Activated CD4-positive, CD25-positive, alpha-beta regulatory T cell treated with anti-CD3 and anti-CD28 coated beads, Interleukin-2, amount 50 U/mL, for 24 hours (primary cell): ENCODE data around the gene ZNF771.
A peak's percentile ranks its signal among the peaks of the same experiment; 100 is the strongest.
"Not testable (repeated sequence)": the region's sequence is repeated elsewhere in the genome, so short reads cannot be mapped to it uniquely, and the experiment has no call there.

ENCODE experiments used
- ATAC-seq, 2 donors: fragments of 150-1000 bp; cut with Tn5 transposase; one replicate each; pipeline ENCODE4 v1.10.0; 2021; ENCODE audit warnings: mild to moderate bottlenecking in 1 of 2, moderate library complexity in 1 of 2

The ZNF771 gene

DNA sequence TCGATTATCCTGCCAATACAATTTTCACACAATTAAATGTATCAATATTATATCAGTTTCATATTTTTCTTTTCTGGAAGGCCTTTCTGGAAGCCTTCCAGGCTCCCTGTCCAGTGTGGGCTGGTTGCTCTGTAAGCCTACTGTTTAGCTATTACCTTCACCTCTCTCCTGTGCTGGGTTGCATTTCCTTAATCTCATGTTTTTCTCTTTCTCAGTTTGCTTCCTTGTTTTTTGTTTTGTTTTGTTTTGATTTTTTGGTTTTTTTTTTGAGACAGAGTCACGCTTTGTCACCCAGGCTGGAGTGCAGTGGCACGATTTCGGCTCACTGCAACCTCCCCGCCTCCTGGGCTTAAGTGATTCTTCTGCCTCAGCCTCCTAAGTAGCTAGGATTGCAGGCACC is 31.4 kb downstream of the ZNF771 start:
- no peak for ATAC-seq

DNA sequence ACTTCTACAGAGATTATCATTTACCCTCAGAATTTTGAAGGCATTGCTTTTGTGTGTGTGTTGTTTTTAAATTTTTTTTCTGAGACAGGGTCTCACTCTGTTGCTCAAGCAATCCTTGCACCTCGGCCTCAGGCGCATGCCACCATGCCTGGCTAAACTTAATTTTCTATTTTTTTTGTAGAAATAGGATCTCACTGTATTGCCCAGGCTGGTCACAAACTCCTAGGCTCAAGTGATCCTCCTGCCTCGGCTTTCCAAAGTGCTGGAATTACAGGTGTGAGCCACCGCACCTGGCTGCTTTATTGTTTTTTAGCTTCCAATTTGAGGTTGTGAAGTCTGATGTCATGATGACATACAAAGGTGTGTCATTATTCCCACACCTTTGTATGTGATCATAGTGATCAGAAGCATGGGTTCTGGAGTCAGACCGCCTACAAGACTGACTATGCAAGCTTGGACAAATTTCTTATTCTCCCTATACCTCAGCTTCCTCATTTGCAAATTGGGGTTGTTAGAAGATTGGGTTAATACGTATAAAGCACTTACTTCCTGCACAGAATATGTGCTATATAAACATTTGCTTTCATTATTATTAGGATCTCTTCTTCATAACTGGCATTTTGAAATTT is 32.4 kb downstream of the ZNF771 start:
- ATAC-seq = no peak

- no peak for ATAC-seq
Measured at GRCh38 chr16:30443631-30444030, 36.2 kb downstream of the ZNF771 start.

- ATAC-seq = no peak
Measured at GRCh38 chr16:30444231-30445148, 37.1 kb downstream of the ZNF771 start.

DNA sequence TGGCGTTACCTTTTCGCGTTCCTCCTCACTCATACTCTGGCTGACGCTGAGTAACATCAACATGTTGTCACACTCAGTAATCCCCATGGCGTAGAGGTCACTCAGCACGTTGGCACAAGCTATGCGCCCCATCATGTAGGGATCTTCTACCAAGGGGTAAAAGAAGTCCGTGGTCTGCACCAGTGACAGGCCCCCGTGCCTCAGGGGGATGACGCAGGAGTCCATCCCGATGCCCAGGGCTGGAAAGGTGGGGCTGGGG is 37.7 kb downstream of the ZNF771 start:
- ATAC-seq = peak in 1 of 2 donors; percentile 10

DNA sequence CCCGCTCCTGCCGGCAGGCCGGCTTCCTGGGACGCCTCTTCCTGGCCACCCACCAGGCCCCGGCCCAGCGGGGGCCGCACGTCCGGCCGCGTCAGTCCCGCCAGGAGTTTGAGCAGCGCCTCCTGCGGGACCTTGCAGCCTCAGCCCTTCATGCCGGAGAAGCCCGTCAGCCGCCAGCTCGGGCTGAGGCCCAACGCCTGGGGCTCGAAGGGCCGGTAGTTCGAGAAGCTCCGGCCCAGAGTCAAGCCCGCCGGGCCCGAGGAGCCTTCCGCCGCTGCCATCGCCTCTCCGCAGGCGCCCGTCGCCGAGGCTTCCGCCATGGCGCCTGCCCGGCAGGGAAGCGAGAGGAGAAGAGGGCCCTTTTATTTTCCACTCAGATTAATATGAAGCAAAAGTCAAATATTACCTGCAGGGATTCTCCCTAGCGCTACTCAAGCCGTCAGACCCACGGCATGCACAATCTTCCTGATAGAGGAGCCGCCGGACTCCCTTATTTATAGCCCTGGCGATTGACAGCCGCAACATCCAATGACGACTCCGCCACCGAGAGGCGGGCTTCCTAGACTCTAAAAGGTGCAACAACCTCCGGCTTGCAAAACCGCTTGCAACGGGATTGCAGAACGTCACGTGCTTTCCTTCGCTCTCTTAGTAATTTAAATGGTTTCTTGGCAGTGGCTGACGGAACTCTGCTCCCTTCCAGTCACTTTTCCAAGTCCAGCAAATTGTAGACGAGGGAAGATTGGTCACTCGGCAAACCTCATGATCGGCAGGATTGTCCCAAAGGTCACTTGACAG is 38.2 kb downstream of the ZNF771 start, which contains the start of gene SEPHS2:
Gene SEPHS2 (minus strand): TSS at position 467 of the 795 bp plus-strand sequence. CDS start 147 bp downstream, at position 320.
- peak; percentile 96 to 97 for ATAC-seq

DNA sequence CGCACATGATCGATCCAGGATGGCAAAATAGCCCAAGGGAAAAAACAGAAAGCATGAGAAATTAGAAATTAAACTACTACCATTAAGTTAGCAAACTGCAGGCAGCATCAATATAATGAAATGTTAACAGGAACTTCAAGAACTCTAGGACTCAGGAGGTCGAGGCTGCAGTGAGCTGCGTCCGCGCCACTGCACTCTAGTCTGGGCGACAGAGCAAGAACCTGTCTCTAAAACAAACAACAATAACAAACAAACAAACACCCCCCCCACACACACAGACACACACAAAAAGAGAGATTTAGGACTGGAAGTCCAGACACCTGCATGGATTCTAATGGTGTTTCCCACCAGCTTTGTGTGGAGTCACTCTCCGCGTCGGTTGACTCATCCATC is 38.8 kb downstream of the ZNF771 start:
- ATAC-seq = no peak

DNA sequence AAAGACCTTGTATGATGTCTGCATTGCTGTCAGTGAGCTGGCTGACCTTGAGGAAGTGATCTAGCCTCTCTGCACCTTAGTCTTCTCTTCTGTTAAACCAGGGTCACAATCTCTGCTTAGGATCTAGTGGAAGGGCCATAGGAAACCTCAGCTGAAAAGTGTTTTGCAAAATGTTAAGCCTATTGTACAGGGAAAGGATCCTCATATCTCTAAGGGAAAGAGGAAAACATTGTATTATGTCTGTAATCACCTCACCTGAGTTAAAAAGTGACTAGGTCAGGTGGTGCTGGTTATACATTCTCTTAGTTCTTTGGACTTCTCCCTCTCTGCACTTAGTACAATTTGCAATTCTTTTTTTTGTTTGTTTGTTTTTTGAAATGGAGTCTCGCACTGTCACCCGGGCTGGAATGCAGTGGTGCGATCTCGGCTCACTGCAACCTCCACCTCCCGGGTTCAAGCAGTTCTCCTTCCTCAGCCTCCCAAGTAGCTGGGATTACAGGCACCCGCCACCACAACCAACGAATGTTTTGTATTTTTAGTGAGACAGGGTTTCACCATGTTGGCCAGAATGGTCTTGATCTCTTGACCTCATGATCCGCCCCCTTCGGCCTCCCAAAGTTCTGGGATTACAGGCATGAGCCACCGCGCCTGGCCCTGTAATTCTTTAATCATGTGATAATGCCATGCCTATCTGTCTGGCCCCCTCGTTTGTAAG is 40.3 kb downstream of the ZNF771 start:
- ATAC-seq = no peak

- no peak for ATAC-seq
Measured at GRCh38 chr16:30449116-30449435, 41.7 kb downstream of the ZNF771 start.

DNA sequence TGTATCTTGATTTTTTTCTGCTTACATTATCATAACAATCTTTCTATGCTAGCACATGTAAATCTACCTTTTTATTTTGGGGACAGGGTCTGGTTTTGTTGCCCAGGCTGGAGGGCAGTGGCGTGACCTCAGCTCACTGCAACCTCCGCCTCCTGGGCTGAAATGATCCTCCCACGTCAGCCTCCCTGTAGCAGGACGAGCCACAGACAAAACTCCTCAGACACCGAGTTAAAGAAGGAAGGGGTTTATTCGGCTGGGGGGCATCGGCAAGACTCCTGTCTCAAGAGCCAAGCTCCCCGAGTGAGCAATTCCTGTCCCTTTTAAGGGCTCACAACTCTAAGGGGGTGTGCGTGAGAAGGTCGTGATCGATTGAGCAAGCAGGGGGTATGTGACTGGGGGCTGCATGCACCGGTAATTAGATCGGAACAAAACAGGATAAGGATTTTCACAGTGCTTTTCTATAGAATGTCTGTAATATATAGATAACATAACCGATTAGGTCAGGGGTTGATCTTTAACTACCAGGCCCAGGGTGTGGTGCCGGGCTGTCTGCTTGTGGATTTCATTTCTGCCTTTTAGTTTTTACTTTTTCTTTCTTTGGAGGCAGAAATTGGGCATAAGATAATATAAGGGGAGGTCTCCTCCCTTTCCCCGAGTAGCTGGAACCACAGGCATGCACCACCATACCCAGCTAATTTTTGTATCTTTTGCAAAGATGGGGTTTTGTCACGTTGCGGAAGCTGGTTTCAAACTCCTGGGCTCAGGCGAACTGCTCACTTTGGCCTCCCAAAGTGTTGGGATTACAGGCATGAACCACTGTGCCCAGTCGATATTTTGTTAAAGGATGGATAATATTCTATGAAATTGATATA is 45.5 kb downstream of the ZNF771 start:
- ATAC-seq = not testable (repeated sequence)

GRCh38 chr16:30456302-30456701 is 48.9 kb downstream of the ZNF771 start:
- ATAC-seq = peak; percentile 7 to 17

DNA sequence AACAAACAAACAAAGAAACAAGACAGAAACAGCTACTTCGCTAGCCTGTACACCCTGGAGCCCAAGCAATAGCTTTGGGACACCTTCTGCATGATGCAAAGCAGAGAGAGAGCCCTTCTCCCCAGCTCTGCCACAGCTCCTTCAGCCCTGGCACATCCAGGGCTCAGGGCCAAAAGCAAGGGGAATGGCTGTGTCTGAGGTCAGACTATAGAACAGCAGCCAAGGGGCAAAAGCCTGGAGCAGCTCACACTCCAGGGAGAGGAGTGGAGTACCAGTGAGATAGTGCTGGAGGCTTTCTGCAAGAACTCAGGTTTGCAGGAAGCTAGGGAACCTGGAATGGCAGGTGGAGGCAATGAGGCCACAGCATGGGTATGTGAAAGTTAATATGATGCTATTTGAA is 49.9 kb downstream of the ZNF771 start:
- no peak for ATAC-seq

GRCh38 chr16:30457743-30458560 is 50.5 kb downstream of the ZNF771 start:
- no peak for ATAC-seq

DNA sequence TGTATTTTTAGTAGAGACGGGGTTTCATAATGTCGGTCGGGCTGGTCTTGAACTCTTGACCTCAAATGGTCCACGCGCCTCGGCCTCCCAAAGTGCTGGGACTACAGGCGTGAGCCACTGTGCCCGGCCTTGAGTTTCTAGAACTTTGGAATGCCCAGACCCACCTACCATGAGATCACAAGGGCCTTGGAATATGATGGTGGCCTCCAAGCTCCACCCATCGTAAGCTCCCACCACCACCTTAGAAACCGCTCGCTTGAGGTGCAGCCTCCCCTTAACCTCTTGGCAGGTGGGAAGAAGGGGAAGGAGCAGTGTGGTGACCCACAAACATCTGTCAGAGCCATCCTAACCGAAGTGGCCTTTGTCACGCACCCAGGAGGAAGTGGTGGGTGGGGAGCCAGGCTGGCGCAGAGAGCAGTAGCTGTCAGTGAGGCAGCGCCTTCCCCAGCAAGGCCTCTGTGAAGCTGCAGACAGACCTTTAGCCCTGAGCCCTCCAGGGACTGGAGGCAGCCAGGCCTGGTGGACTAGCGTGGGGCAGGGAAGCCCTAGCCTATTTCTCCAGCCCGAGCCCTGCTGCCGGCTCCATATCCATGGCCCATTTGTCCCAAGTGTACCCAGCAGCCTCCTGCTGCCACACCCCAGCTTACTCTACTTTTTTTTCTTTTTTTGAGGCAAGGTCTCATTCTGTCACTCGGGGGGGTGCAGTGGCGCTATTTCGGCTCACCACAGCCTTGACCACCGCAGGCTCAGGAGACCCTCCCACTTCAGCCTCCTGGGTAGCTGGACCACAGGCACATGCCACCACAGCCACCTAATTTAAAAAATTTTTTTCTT is 51.4 kb downstream of the ZNF771 start:
- ATAC-seq = peak; percentile 97 to 98

- ATAC-seq = no peak
Measured at GRCh38 chr16:30459456-30459855, 52.0 kb downstream of the ZNF771 start.

GRCh38 chr16:30461426-30461825 is 54.0 kb downstream of the ZNF771 start:
- ATAC-seq = not testable (repeated sequence)

DNA sequence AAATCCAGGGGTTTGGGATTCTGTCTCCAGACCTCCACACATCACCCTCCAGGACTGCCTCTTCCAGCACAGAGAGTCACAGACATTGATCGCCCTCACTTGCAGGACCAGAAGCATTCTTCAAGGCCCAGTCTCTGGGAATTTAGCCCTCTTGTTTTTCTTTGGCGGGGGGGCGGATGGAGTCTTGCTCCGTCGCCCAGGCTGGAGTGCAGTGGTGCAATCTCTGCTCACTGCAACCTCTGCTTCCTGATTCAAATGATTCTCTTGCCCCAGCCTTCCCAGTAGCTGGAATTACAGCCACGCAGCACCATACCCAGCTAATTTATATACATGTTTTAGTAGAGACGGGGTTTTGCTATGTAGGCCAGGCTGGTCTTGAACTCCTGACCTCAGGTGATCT is 56.7 kb downstream of the ZNF771 start:
- ATAC-seq = no peak
